ENCODE data around the gene DHRS3.

The DHRS3 gene

GRCh38 chr1:12615159-12615864, 2.7 kb downstream of the DHRS3 start:
- CTCF ChIA-PET: interaction anchor here (0.6 kb wide), 2 partner anchors 150 to 387 kb away, joined by 3 read pairs; no protein-coding TSS in a partner anchor
- POLR2A ChIA-PET (ENCODE audit: low non-redundant PET): no interaction called here
- DNase-seq (ENCODE audit: low spot score): no peak
- H3K27ac ChIP-seq: peak overlapping the region; percentile 99
- no peak for TF ChIP-seq CTCF (conservative IDR thresholded peaks at IDR 0.05; ENCODE audit: low read depth)

GRCh38 chr1:12614402-12615158, 3.4 kb downstream of the DHRS3 start:
- TF ChIP-seq CTCF (conservative IDR thresholded peaks at IDR 0.05; ENCODE audit: low read depth): no peak
- no peak for DNase-seq (ENCODE audit: low spot score)
- CTCF ChIA-PET: interaction anchor here (0.6 kb wide), 1 partner anchor 23 kb away, joined by 5 read pairs; no protein-coding TSS in a partner anchor
- POLR2A ChIA-PET (ENCODE audit: low non-redundant PET): no interaction called here
- no peak overlapping the region for H3K27ac ChIP-seq

DNA sequence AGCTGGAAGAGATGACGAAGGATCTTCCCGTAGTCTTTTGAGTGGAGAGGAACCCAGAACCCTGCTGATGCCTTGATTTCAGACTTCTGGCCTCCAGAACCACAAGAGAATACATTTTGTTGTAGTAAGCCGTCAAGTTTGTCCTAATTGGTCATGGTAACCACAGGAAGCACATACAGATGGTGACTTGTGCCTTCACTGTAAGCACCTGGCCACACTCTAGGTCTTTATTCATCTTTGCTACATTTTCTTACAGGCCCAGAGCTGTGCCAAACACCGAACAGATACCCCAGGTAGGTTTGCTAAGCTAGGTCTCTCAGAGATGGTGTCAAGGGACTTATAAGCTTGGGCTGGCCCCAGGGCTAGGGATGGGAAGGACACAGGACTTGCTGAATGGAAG, 4.8 kb downstream of the DHRS3 start:
- no peak for TF ChIP-seq CTCF (conservative IDR thresholded peaks at IDR 0.05; ENCODE audit: low read depth)
- no peak overlapping the region for H3K27ac ChIP-seq
- ChIA-PET CTCF (no interaction called here), POLR2A (ENCODE audit: low non-redundant PET) (no interaction called here)
- DNase-seq (ENCODE audit: low spot score): no peak

DNA sequence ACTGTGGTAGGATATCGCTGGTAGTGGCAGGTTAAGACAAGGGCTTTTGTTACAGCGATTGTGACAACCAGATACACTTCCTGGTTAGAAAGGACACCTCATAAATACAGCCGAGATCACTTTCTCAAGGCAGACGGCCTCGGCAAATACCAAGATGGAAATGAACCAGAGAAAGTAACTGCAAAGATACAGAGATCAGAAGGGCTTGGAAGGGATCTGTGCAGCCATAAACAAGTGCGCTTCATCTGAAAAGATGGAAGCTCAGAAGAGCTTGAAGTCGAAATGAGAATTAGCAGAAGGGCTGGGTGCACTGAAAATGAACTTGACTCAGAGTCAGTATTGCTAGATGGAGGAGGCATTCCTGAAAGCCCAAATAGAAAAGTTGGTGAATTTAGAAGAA, 7.1 kb downstream of the DHRS3 start:
- no peak overlapping the region for H3K27ac ChIP-seq
- no peak for TF ChIP-seq CTCF (conservative IDR thresholded peaks at IDR 0.05; ENCODE audit: low read depth)
- no peak for DNase-seq (ENCODE audit: low spot score)
- ChIA-PET CTCF (no interaction called here), POLR2A (ENCODE audit: low non-redundant PET) (no interaction called here)

- CTCF ChIA-PET: no interaction called here
- peak; percentile 20 for DNase-seq (ENCODE audit: low spot score)
- H3K27ac ChIP-seq: no peak overlapping the region
- POLR2A ChIA-PET (ENCODE audit: low non-redundant PET): no interaction called here
- TF ChIP-seq CTCF (conservative IDR thresholded peaks at IDR 0.05; ENCODE audit: low read depth): no peak
These were observed 7.6 kb downstream of the DHRS3 start for GRCh38 chr1:12610305-12610935.

- DNase-seq (ENCODE audit: low spot score): no peak
- no peak for TF ChIP-seq CTCF (conservative IDR thresholded peaks at IDR 0.05; ENCODE audit: low read depth)
- ChIA-PET CTCF (interaction anchor here (0.8 kb wide), 1 partner anchor 60 kb away, joined by 3 read pairs; no protein-coding TSS in a partner anchor), POLR2A (ENCODE audit: low non-redundant PET) (no interaction called here)
- no peak overlapping the region for H3K27ac ChIP-seq
These were observed 8.5 kb downstream of the DHRS3 start for GRCh38 chr1:12609469-12610003.

Data from RWPE1 (cell line).